HT-29 (cell line): Measurements from ENCODE around the gene ANKRD63. TPM values are rescaled to one million over a fixed set of nuclear protein-coding genes. Genes with fewer than 3 reads are reported as not detected.

Experiments
- DNase-seq: peaks from one replicate; pipeline ENCODE4 v3.0.0-alpha.2; 2015; ENCODE audit warnings: low spot score
- total RNA-seq: library from RNA; depleted of rRNA; stranded (reverse); fragments of >200 nt; shearing (Covaris generic); gene quantifications from 2 replicates; pipeline ENCODE4 v1.2.3, GENCODE V29; 2014; rRNA removed

The ANKRD63 gene
- total RNA-seq, 1 experiment from 2014 or later, result not detected

GRCh38 chr15:40243126-40243810 lies 39.6 kb downstream of the ANKRD63 start:
- DNase-seq, result no peak

- DNase-seq, result no peak
Measured at GRCh38 chr15:40242601-40243000, 40.3 kb downstream of the ANKRD63 start.

- DNase-seq, result no peak
Measured at GRCh38 chr15:40242213-40242599, 40.7 kb downstream of the ANKRD63 start.

GRCh38 chr15:40241269-40242212 lies 41.3 kb downstream of the ANKRD63 start:
- no peak for DNase-seq

- no peak for DNase-seq
Measured at GRCh38 chr15:40240619-40241221, 42.1 kb downstream of the ANKRD63 start.

- DNase-seq, result no peak
Measured at GRCh38 chr15:40239693-40240618, 42.9 kb downstream of the ANKRD63 start.

GRCh38 chr15:40239404-40239692 lies 43.5 kb downstream of the ANKRD63 start:
- DNase-seq, result no peak

GRCh38 chr15:40238532-40239403 lies 44.1 kb downstream of the ANKRD63 start, which contains the start of gene PAK6:
PAK6 (plus strand) TSS chr15:40239063; CDS start chr15:40264786, 25,723 bp downstream.
- DNase-seq, result peak; percentile 92

GRCh38 chr15:40235201-40235885 lies 47.5 kb downstream of the ANKRD63 start:
- DNase-seq, result no peak

- DNase-seq, result no peak
Measured at GRCh38 chr15:40234783-40235182, 48.1 kb downstream of the ANKRD63 start.

GRCh38 chr15:40233727-40234577 lies 48.9 kb downstream of the ANKRD63 start:
- no peak for DNase-seq

- DNase-seq, result no peak
Measured at GRCh38 chr15:40232625-40233070, 50.2 kb downstream of the ANKRD63 start.

Other genes with a start within 250 kb of the ANKRD63 start
- 245 and 295 TPM in 2 replicates for gene SRP14, start 243.9 kb downstream of the ANKRD63 start, total RNA-seq
- 11.6 and 15.4 TPM in 2 replicates for gene BMF, start 174.2 kb downstream of the ANKRD63 start, total RNA-seq
- gene BUB1B, start 122.0 kb downstream of the ANKRD63 start, total RNA-seq, result 39.8 and 40.1 TPM in 2 replicates
- 6.4 and 17.7 TPM in 2 replicates for gene PAK6, start 44.0 kb downstream of the ANKRD63 start, total RNA-seq
- gene PLCB2, start 24.9 kb upstream of the ANKRD63 start, total RNA-seq, result 0.38 and 0.91 TPM in 2 replicates
- 7.9 and 10.2 TPM in 2 replicates for gene INAFM2, start 40.6 kb upstream of the ANKRD63 start, total RNA-seq
- gene CCDC9B, start 57.9 kb upstream of the ANKRD63 start, total RNA-seq, result 15.3 and 16.4 TPM in 2 replicates
- gene PHGR1, start 68.0 kb upstream of the ANKRD63 start, total RNA-seq, result 72.8 and 94.3 TPM in 2 replicates
- 0.81 and 1.3 TPM in 2 replicates for gene DISP2, start 75.2 kb upstream of the ANKRD63 start, total RNA-seq
- 58.7 and 72.9 TPM in 2 replicates for gene KNSTRN, start 99.7 kb upstream of the ANKRD63 start, total RNA-seq
- gene IVD, start 122.7 kb upstream of the ANKRD63 start, total RNA-seq, result 38.8 and 44.6 TPM in 2 replicates
- gene BAHD1, start 157.9 kb upstream of the ANKRD63 start, total RNA-seq, result 26.6 and 26.7 TPM in 2 replicates
- gene CHST14, start 187.9 kb upstream of the ANKRD63 start, total RNA-seq, result 8.6 and 9.0 TPM in 2 replicates